Activated CD4-positive, alpha-beta T cell treated with anti-CD3 and anti-CD28 coated beads, Interleukin-2, amount 10 ng/mL, durations not matched to agents 24 days and 14 days (primary cell): Measurements from ENCODE around the gene MYCBPAP. TPM values are rescaled to one million over a fixed set of nuclear protein-coding genes. Genes with fewer than 3 reads are reported as not detected.

ENCODE experiments used
- DNase-seq: peaks from one replicate; pipeline ENCODE4 v3.0.0; 2022
- H3K27ac Mint-ChIP-seq: one replicate; pipeline ENCODE4 v1.8.0; 2022; ENCODE audit warnings: mild to moderate bottlenecking, mixed read lengths
- H3K27me3 Mint-ChIP-seq: one replicate; pipeline ENCODE4 v1.8.0; 2022; ENCODE audit warnings: mixed read lengths
- H3K36me3 Mint-ChIP-seq: one replicate; pipeline ENCODE4 v1.8.0; 2022; ENCODE audit warnings: low read depth, mild to moderate bottlenecking, mixed read lengths
- H3K4me1 Mint-ChIP-seq: one replicate; pipeline ENCODE4 v1.8.0; 2021; ENCODE audit warnings: mixed read lengths
- H3K4me3 Mint-ChIP-seq: one replicate; pipeline ENCODE4 v1.8.0; 2022; ENCODE audit warnings: mild to moderate bottlenecking, moderate library complexity, mixed read lengths
- H3K9me3 Mint-ChIP-seq: one replicate; pipeline ENCODE4 v1.8.0; 2021; ENCODE audit warnings: mixed read lengths
- intact Hi-C: fragments of 100-400 bp; cut with micrococcal nuclease; formaldehyde crosslinking; loops from one replicate; pipeline ENCODE4 v1.15.1; 2023
- total RNA-seq: library from RNA; stranded (reverse); gene quantifications from 2 replicates; pipeline ENCODE4 v1.2.3, GENCODE V29; 2022

Gene MYCBPAP
- total RNA-seq, 1 donor from 2014 or later = 3.5 TPM

- Mint-ChIP-seq H3K4me1 (no peaks in the 10 kb centered on the region), H3K27me3 (peaks cover 27% of the 10 kb centered on the region), H3K36me3 (no peaks in the 10 kb centered on the region), H3K4me3 (no peak overlapping the region), H3K9me3 (no peaks in the 10 kb centered on the region), H3K27ac (no peak overlapping the region)
- no peak for DNase-seq
- intact Hi-C loops = no loop called here
These were observed 61.8 kb downstream of the MYCBPAP start for GRCh38 chr17:50570032-50570431.

GRCh38 chr17:50570528-50570927 lies 62.3 kb downstream of the MYCBPAP start:
- no peak overlapping the region for H3K27ac Mint-ChIP-seq
- intact Hi-C loops = no loop called here
- DNase-seq = no peak

GRCh38 chr17:50571681-50572080 lies 63.4 kb downstream of the MYCBPAP start:
- intact Hi-C loops = no loop called here
- Mint-ChIP-seq H3K9me3 (no peaks in the 10 kb centered on the region), H3K27me3 (peaks cover 14% of the 10 kb centered on the region), H3K36me3 (no peaks in the 10 kb centered on the region), H3K4me1 (no peaks in the 10 kb centered on the region), H3K4me3 (no peak overlapping the region), H3K27ac (no peak overlapping the region)
- DNase-seq = no peak

More at GRCh38 chr17:50570528-50570927, 62.3 kb downstream of the MYCBPAP start:
- Mint-ChIP-seq H3K36me3 (no peaks in the 10 kb centered on the region), H3K27me3 (peaks cover 24% of the 10 kb centered on the region), H3K4me3 (no peak overlapping the region), H3K9me3 (no peaks in the 10 kb centered on the region), H3K4me1 (no peaks in the 10 kb centered on the region)

- H3K4me1 Mint-ChIP-seq = no peaks in the 10 kb centered on the region
- intact Hi-C loops = no loop called here
- H3K36me3 Mint-ChIP-seq = no peaks in the 10 kb centered on the region
- no peaks in the 10 kb centered on the region for H3K9me3 Mint-ChIP-seq
- no peak overlapping the region for H3K27ac Mint-ChIP-seq
- H3K4me3 Mint-ChIP-seq = no peak overlapping the region
- peaks cover 7% of the 10 kb centered on the region for H3K27me3 Mint-ChIP-seq
- DNase-seq = no peak
These were observed 64.3 kb downstream of the MYCBPAP start for GRCh38 chr17:50572541-50572940.

GRCh38 chr17:50573866-50574611 lies 65.8 kb downstream of the MYCBPAP start:
- H3K9me3 Mint-ChIP-seq = no peaks in the 10 kb centered on the region
- no peak for DNase-seq
- H3K4me3 Mint-ChIP-seq = no peak overlapping the region
- no peaks in the 10 kb centered on the region for H3K4me1 Mint-ChIP-seq
- no peaks in the 10 kb centered on the region for H3K36me3 Mint-ChIP-seq
- intact Hi-C loops = no loop called here
- peaks cover 2% of the 10 kb centered on the region for H3K27me3 Mint-ChIP-seq
- H3K27ac Mint-ChIP-seq = no peak overlapping the region

- no peak overlapping the region for H3K4me3 Mint-ChIP-seq
- no peaks in the 10 kb centered on the region for H3K9me3 Mint-ChIP-seq
- H3K27ac Mint-ChIP-seq = no peak overlapping the region
- H3K4me1 Mint-ChIP-seq = no peaks in the 10 kb centered on the region
- DNase-seq = peak; percentile 65
- H3K27me3 Mint-ChIP-seq = peaks cover 2% of the 10 kb centered on the region
- no peaks in the 10 kb centered on the region for H3K36me3 Mint-ChIP-seq
- intact Hi-C loops = no loop called here
These were observed 67.5 kb downstream of the MYCBPAP start for GRCh38 chr17:50575581-50576210.

GRCh38 chr17:50576864-50577263 lies 68.6 kb downstream of the MYCBPAP start:
- DNase-seq = no peak
- no peaks in the 10 kb centered on the region for H3K4me1 Mint-ChIP-seq
- intact Hi-C loops = no loop called here

GRCh38 chr17:50577451-50577954 lies 69.3 kb downstream of the MYCBPAP start:
- Mint-ChIP-seq H3K4me1 (no peaks in the 10 kb centered on the region), H3K27ac (peak overlapping the region; percentile 1), H3K9me3 (no peaks in the 10 kb centered on the region), H3K36me3 (no peaks in the 10 kb centered on the region), H3K4me3 (no peak overlapping the region), H3K27me3 (no peaks in the 10 kb centered on the region)
- intact Hi-C loops = no loop called here
- no peak for DNase-seq

More at GRCh38 chr17:50576864-50577263, 68.6 kb downstream of the MYCBPAP start:
- Mint-ChIP-seq H3K36me3 (no peaks in the 10 kb centered on the region), H3K27ac (no peak overlapping the region), H3K9me3 (no peaks in the 10 kb centered on the region), H3K4me3 (no peak overlapping the region), H3K27me3 (no peaks in the 10 kb centered on the region)

GRCh38 chr17:50578173-50578572 lies 69.9 kb downstream of the MYCBPAP start:
- H3K4me3 Mint-ChIP-seq = no peak overlapping the region
- no peaks in the 10 kb centered on the region for H3K27me3 Mint-ChIP-seq
- H3K4me1 Mint-ChIP-seq = no peaks in the 10 kb centered on the region
- no peaks in the 10 kb centered on the region for H3K9me3 Mint-ChIP-seq
- no peak overlapping the region for H3K27ac Mint-ChIP-seq
- no peaks in the 10 kb centered on the region for H3K36me3 Mint-ChIP-seq
- intact Hi-C loops = no loop called here
- DNase-seq = no peak

- Mint-ChIP-seq H3K4me1 (no peaks in the 10 kb centered on the region), H3K9me3 (no peaks in the 10 kb centered on the region), H3K27ac (no peak overlapping the region), H3K4me3 (no peak overlapping the region), H3K36me3 (no peaks in the 10 kb centered on the region), H3K27me3 (peaks cover 6% of the 10 kb centered on the region)
- no peak for DNase-seq
- intact Hi-C loops = no loop called here
These were observed 71.2 kb downstream of the MYCBPAP start for GRCh38 chr17:50579399-50579798.

- Mint-ChIP-seq H3K4me3 (no peak overlapping the region), H3K36me3 (no peaks in the 10 kb centered on the region), H3K4me1 (no peaks in the 10 kb centered on the region), H3K27ac (no peak overlapping the region), H3K27me3 (peaks cover 7% of the 10 kb centered on the region), H3K9me3 (no peaks in the 10 kb centered on the region)
- DNase-seq = no peak
- intact Hi-C loops = no loop called here
These were observed 72.4 kb downstream of the MYCBPAP start for GRCh38 chr17:50580646-50581045.

Other genes with a start within 250 kb of the MYCBPAP start
- 0.44 and 0.47 TPM in 2 replicates for gene TMEM92, start 234.0 kb upstream of the MYCBPAP start, total RNA-seq
- gene XYLT2, start 162.3 kb upstream of the MYCBPAP start, total RNA-seq = 65.3 and 66.5 TPM in 2 replicates
- 80.5 and 83.3 TPM in 2 replicates for gene MRPL27, start 135.3 kb upstream of the MYCBPAP start, total RNA-seq
- 30.7 and 35.4 TPM in 2 replicates for gene EME1, start 135.2 kb upstream of the MYCBPAP start, total RNA-seq
- gene LRRC59, start 110.9 kb upstream of the MYCBPAP start, total RNA-seq = 113 and 117 TPM in 2 replicates
- 13.6 and 16.5 TPM in 2 replicates for gene ACSF2, start 82.2 kb upstream of the MYCBPAP start, total RNA-seq
- gene CHAD, start 39.6 kb upstream of the MYCBPAP start, total RNA-seq = not detected in 2 replicates
- gene RSAD1, start 29.6 kb upstream of the MYCBPAP start, total RNA-seq = 53.6 and 61.2 TPM in 2 replicates
- not detected in 2 replicates for gene EPN3, start 24.3 kb downstream of the MYCBPAP start, total RNA-seq
- gene SPATA20, start 38.7 kb downstream of the MYCBPAP start, total RNA-seq = 21.6 and 22.4 TPM in 2 replicates
- gene CACNA1G, start 52.3 kb downstream of the MYCBPAP start, total RNA-seq = 0.07 TPM in 1 of 2 replicates, not detected in the other
- gene ABCC3, start 126.4 kb downstream of the MYCBPAP start, total RNA-seq = not detected in 2 replicates
- gene ANKRD40, start 199.5 kb downstream of the MYCBPAP start, total RNA-seq = 47.7 and 49.8 TPM in 2 replicates
- gene LUC7L3, start 211.2 kb downstream of the MYCBPAP start, total RNA-seq = 125 and 133 TPM in 2 replicates